HG03378 (cell line): ENCODE results near the gene PRCC.

Experiments used
- ATAC-seq: cut with Tn5 transposase; IDR thresholded peaks from one replicate; pipeline ENCODE4 v1.9.1; 2021; ENCODE audit warnings: mild to moderate bottlenecking, moderate library complexity; ENCODE audit not compliant: unreplicated experiment

The PRCC gene

GRCh38 chr1:156811168-156811567 lies 43.8 kb downstream of the PRCC start:
- no peak for ATAC-seq

- ATAC-seq, result no peak
Observed at GRCh38 chr1:156812293-156812990, 45.1 kb downstream of the PRCC start.

GRCh38 chr1:156813298-156813697 lies 46.0 kb downstream of the PRCC start:
- ATAC-seq, result no peak

GRCh38 chr1:156813750-156814570 lies 46.6 kb downstream of the PRCC start:
- no peak for ATAC-seq

GRCh38 chr1:156814571-156815260 lies 47.4 kb downstream of the PRCC start:
- no peak for ATAC-seq

- ATAC-seq, result no peak
Observed at GRCh38 chr1:156815307-156815826, 48.0 kb downstream of the PRCC start.

GRCh38 chr1:156815961-156816422 lies 48.7 kb downstream of the PRCC start:
- no peak for ATAC-seq

GRCh38 chr1:156816561-156817328 lies 49.4 kb downstream of the PRCC start, which contains the start of gene SH2D2A:
Gene SH2D2A (minus strand): TSS chr1:156816848. CDS start chr1:156816708, 140 bp downstream.
- peak; percentile 72 for ATAC-seq

GRCh38 chr1:156821801-156822200 lies 54.5 kb downstream of the PRCC start:
- no peak for ATAC-seq

GRCh38 chr1:156822680-156823079 lies 55.3 kb downstream of the PRCC start:
- ATAC-seq, result no peak

GRCh38 chr1:156823210-156823790 lies 56.0 kb downstream of the PRCC start:
- ATAC-seq, result no peak

GRCh38 chr1:156826630-156827029 lies 59.3 kb downstream of the PRCC start:
- no peak for ATAC-seq

GRCh38 chr1:156828400-156829124 lies 61.2 kb downstream of the PRCC start:
- no peak for ATAC-seq

- no peak for ATAC-seq
Observed at GRCh38 chr1:156832434-156832833, 65.1 kb downstream of the PRCC start.

GRCh38 chr1:156833603-156834002 lies 66.3 kb downstream of the PRCC start:
- ATAC-seq, result no peak

GRCh38 chr1:156834322-156834721 lies 67.0 kb downstream of the PRCC start:
- no peak for ATAC-seq

GRCh38 chr1:156836041-156836654 lies 68.8 kb downstream of the PRCC start:
- ATAC-seq, result no peak

GRCh38 chr1:156836892-156837291 lies 69.6 kb downstream of the PRCC start:
- no peak for ATAC-seq

GRCh38 chr1:156838972-156839371 lies 71.6 kb downstream of the PRCC start:
- ATAC-seq, result no peak
